AG20443 (cell line): ENCODE data around the gene RPL10.

Experiments
- DNase-seq: peaks from one replicate; pipeline ENCODE4 v3.0.0; 2012; ENCODE audit warnings: low spot score, mixed read lengths

The RPL10 gene

GRCh38 chrX:154397888-154398667 is at the start of gene RPL10:
TSS of gene RPL10 (plus strand) at chrX:154398377. CDS start at chrX:154398520, 143 bp downstream.
- peak; percentile 95 for DNase-seq

GRCh38 chrX:154348646-154349358 is 49.4 kb upstream of the RPL10 start:
- DNase-seq: no peak

- DNase-seq: no peak
Observed at GRCh38 chrX:154349359-154349935, 48.7 kb upstream of the RPL10 start.

GRCh38 chrX:154349979-154350378 is 48.2 kb upstream of the RPL10 start:
- no peak for DNase-seq

DNA sequence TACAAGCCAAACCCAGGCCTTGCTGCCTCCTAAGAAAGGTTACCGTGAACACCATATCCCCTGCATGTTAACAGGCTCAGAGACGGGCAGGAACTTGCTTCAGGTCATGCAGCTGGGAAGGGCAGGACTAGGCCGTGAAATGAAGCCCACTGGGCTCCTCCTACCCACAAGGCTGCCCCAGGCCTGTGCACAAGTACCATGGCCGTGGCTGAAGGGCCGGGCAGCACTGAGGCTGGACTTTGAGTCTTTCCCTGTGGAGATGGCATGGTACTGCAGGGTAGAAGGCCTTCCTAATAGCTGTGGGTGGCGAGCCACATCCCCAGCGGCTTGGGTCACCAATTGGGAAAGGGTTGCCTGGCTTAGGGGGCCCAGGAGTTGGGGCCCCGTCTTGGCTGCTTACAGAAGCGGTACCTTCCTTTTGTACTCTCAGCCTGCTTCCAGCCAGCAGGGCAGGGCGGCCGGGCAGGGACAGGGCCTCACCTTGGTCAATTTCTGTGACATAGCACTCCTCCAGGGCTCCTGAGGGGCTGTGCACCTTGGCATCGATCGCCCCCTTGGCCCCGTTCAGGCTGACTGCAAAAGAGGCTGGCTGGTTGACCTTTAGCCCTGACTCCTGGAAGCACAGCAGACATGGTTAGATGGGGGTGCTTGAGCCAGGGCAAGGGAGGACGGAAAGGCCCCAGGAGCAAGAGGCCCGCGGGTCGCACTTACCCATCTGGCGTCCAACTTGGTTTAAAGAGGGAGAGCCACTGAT is 47.6 kb upstream of the RPL10 start:
- no peak for DNase-seq

GRCh38 chrX:154351183-154352011 is 46.8 kb upstream of the RPL10 start:
- no peak for DNase-seq

- DNase-seq: no peak
Observed at GRCh38 chrX:154352012-154352401, 46.2 kb upstream of the RPL10 start.

DNA sequence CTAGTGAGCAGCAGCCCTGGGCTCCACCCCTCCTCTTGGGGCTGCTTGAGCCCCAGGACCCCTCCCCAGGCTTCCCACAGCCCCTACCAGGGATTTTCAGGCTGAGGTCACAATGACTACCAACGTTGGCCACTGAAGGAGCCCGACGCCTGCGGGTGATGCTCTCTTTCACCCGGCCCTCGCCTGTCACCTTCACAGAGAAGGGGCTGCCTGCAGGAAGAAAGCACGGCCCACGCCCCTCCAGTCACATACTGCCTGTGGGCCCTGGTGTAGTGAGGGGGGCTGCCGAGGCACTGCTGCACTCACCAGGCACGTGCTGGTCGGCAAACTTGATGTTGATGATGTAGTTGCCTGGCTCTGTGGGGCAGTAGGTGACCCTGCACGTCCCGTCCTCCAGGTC is 45.7 kb upstream of the RPL10 start:
- no peak for DNase-seq

DNA sequence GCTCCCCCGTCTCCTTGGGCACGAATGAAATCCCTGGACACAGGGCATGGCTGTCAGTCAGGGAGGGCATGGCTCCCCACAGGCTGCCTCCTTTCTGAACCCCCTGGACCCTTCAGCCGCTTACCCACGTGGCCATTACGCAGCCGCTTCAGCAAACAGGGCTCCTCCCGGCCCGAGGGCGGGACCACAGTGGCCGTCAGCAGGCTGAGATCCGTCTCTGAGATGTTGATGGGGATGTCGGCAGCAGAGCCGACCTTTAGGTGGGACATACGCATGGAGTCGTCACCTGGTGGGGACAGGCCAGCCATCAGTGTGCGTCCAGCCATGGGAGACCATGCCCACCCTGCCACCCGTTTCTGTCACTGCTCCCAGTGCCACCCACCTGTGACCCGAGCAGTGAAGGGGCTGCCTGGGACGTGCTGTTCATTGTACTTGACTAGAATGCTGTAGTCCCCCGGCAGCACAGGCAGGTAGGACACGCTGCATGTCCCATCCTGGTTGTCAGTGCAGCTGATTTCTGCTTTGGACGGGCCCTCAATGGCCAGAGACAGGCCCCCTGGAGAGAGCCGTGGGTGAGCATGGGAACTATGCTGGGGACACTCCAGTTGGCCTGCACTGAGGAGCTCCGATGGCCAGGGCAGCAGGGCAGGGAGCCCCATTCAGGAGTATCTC is 44.9 kb upstream of the RPL10 start:
- DNase-seq: no peak

- no peak for DNase-seq
Observed at GRCh38 chrX:154354013-154354412, 44.2 kb upstream of the RPL10 start.

GRCh38 chrX:154354516-154354915 is 43.7 kb upstream of the RPL10 start:
- no peak for DNase-seq

- no peak for DNase-seq
Observed at GRCh38 chrX:154355094-154355775, 42.9 kb upstream of the RPL10 start.

DNA sequence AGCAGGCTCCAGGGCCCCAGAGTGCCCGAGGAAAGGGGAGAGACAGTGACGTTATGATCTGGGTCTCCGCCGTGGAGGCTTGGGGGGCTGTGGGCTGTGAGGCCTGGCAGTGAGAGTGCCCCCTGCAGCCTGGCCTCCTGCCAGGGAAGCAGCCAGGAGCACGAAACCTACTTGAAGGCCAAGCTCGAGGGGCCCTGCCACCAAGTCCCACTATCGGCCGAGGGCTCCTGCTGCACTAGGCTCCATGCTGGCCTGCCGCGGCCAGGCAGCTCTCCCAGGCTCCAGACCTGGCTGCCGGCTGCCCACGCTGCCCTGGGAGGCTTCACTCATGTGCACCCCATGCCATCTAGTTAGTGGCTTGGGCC is 42.4 kb upstream of the RPL10 start:
- DNase-seq: no peak

- no peak for DNase-seq
Observed at GRCh38 chrX:154356596-154356995, 41.6 kb upstream of the RPL10 start.

- no peak for DNase-seq
Observed at GRCh38 chrX:154357205-154357604, 41.0 kb upstream of the RPL10 start.

DNA sequence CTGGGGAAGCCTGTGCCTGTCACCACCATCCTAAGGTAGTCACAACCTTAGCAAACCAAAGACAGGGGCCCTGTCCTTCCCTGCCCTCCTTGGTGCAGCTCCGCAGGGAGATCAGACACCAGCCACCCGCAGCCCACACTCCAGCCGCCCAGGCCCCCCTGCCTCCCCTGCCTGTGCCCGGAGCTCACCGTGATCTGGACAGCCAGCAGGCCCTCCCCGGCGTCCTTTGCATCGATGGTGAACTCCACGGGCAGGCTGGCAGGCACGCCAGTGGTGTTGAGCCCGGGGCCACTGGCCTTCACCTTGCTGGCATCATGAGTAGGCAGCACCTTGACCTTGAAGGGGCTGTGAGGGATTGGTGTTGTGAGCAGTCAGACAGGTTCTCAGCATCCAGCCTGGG is 40.2 kb upstream of the RPL10 start:
- DNase-seq: no peak

GRCh38 chrX:154358829-154359228 is 39.3 kb upstream of the RPL10 start:
- no peak for DNase-seq

- DNase-seq: no peak
Observed at GRCh38 chrX:154359362-154360154, 38.6 kb upstream of the RPL10 start.

GRCh38 chrX:154360155-154360713 is 37.9 kb upstream of the RPL10 start:
- DNase-seq: no peak
